ENCODE data around the gene ZNF594. TPM values are rescaled to one million over a fixed set of nuclear protein-coding genes. Genes with fewer than 3 reads are reported as not detected.
"Not testable (repeated sequence)": the region's sequence is repeated elsewhere in the genome, so short reads cannot be mapped to it uniquely, and the experiment has no call there.

The ZNF594 gene
- total RNA-seq, 4 donors from 2014 or later: 10.2 to 23.9 (median 18.5) TPM

DNA sequence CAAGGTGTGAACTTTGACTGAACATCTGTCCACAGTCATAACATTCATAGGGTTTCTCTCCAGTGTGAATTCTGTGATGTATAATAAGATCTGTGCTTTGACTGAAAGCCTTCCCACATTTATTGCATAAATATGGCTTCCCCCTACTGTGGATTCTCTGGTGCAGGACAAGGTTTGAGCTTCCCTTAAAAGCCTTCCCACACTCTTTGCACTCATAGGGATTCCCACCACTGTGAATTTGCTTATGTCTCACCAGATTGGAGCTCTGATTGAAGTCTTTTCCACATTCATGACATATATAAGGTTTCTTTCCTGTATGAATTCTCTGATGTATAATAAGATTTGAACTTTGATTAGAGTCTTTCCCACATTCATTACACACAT lies 8.3 kb downstream of the ZNF594 start:
- DNase-seq: no peak
- H3K4me1 ChIP-seq: no peaks in the 10 kb centered on the region
- peaks cover 0 to 14% (median 0%) of the 10 kb centered on the region in 3 donors for H3K36me3 ChIP-seq
- H3K27ac ChIP-seq: no peak overlapping the region
- peaks cover 0 to 88% (median 47%) of the 10 kb centered on the region in 4 donors for H3K9me3 ChIP-seq
- no peak for TF ChIP-seq POLR2A (IDR thresholded peaks at IDR 0.05)
- TF ChIP-seq, protein P1, sequence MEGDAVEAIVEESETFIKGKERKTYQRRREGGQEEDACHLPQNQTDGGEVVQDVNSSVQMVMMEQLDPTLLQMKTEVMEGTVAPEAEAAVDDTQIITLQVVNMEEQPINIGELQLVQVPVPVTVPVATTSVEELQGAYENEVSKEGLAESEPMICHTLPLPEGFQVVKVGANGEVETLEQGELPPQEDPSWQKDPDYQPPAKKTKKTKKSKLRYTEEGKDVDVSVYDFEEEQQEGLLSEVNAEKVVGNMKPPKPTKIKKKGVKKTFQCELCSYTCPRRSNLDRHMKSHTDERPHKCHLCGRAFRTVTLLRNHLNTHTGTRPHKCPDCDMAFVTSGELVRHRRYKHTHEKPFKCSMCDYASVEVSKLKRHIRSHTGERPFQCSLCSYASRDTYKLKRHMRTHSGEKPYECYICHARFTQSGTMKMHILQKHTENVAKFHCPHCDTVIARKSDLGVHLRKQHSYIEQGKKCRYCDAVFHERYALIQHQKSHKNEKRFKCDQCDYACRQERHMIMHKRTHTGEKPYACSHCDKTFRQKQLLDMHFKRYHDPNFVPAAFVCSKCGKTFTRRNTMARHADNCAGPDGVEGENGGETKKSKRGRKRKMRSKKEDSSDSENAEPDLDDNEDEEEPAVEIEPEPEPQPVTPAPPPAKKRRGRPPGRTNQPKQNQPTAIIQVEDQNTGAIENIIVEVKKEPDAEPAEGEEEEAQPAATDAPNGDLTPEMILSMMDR (IDR thresholded peaks at IDR 0.05): no peak
- no peak overlapping the region for H3K4me3 ChIP-seq
- no peaks in the 10 kb centered on the region for H3K27me3 ChIP-seq

- Histone ChIP-seq H3K9me3 (peaks cover 0 to 90% (median 46%) of the 10 kb centered on the region in 4 donors), H3K27me3 (no peaks in the 10 kb centered on the region), H3K4me3 (no peak overlapping the region), H3K27ac (no peak overlapping the region), H3K4me1 (no peaks in the 10 kb centered on the region), H3K36me3 (peaks cover 0 to 14% (median 0%) of the 10 kb centered on the region in 3 donors)
- DNase-seq: no peak
- TF ChIP-seq, protein P1 (IDR thresholded peaks at IDR 0.05): no peak
- no peak for TF ChIP-seq POLR2A (IDR thresholded peaks at IDR 0.05)
Observed at GRCh38 chr17:5182597-5183409, 8.9 kb downstream of the ZNF594 start.

- Histone ChIP-seq H3K27ac (no peak overlapping the region), H3K36me3 (peaks cover 0 to 8% (median 0%) of the 10 kb centered on the region in 3 donors), H3K27me3 (no peaks in the 10 kb centered on the region), H3K9me3 (peaks cover 0 to 91% (median 44%) of the 10 kb centered on the region in 4 donors), H3K4me1 (no peaks in the 10 kb centered on the region), H3K4me3 (no peak overlapping the region)
- DNase-seq: no peak
- TF ChIP-seq, protein P1 (IDR thresholded peaks at IDR 0.05): no peak
- TF ChIP-seq POLR2A (IDR thresholded peaks at IDR 0.05): no peak
Observed at GRCh38 chr17:5181509-5182305, 10.0 kb downstream of the ZNF594 start.

DNA sequence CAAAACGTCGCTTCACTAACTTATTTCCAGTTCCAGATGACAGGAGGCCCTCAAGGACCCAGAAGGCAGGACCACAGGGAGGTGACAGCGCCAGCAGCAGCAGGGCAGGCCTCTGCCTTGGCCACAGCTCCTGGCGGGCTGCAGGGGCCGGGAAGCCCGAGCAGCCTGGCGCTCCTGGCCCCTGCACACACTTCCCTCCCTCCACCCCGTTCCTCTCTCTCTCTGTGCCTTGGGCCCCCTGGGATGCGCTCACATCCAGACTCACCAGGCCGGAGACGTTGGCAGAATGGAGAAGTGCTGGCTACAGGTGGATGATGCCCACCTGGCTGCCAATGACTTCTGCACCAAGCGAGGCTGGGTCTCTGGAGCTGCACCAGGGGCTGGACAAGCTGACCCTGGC lies 12.7 kb downstream of the ZNF594 start:
- Histone ChIP-seq H3K27ac (no peak overlapping the region), H3K9me3 (peaks cover 0 to 82% (median 33%) of the 10 kb centered on the region in 4 donors), H3K27me3 (no peaks in the 10 kb centered on the region), H3K4me1 (no peaks in the 10 kb centered on the region), H3K36me3 (peaks cover 0 to 17% (median 0%) of the 10 kb centered on the region in 3 donors), H3K4me3 (no peak overlapping the region)
- TF ChIP-seq, protein P1 (IDR thresholded peaks at IDR 0.05): no peak
- TF ChIP-seq POLR2A (IDR thresholded peaks at IDR 0.05): no peak
- no peak for DNase-seq

DNA sequence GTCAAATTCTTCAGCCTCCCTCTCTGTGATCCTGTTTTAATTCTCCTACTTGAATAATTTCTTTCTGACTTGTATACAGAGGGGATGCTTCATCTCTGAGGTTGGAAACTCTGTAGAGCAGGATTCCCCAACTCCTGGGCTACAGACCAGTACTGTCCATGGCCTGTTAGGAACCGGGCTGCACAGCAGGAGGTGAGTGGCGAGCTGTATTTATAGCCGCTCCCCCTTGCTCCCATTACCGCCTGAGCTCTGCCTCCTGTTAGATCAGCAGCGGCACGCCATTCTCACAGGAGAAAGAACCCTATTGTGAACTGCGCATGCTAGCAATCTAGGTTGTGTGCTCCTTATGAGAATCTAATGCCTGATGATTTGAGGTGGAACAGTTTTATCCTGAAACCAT lies 16.6 kb downstream of the ZNF594 start:
- H3K27ac ChIP-seq, DNase-seq: not testable (repeated sequence)
- H3K9me3 ChIP-seq: peaks cover 0 to 42% (median 9%) of the 10 kb centered on the region in 4 donors

GRCh38 chr17:5165791-5166564 lies 25.7 kb downstream of the ZNF594 start:
- not testable (repeated sequence) for H3K27ac ChIP-seq, H3K27me3 ChIP-seq, H3K9me3 ChIP-seq, H3K36me3 ChIP-seq, DNase-seq, H3K4me3 ChIP-seq, H3K4me1 ChIP-seq

More for the DNA sequence above, 16.6 kb downstream of the ZNF594 start:
- H3K27me3 ChIP-seq, H3K4me3 ChIP-seq, H3K4me1 ChIP-seq: not testable (repeated sequence)
- H3K36me3 ChIP-seq: peaks cover 0 to 13% (median 0%) of the 10 kb centered on the region in 3 donors
